Suprapubic skin (tissue), 3 donors: Measurements from ENCODE around the gene PHLDB2.

Experiments used
- CTCF ChIP-seq, 2 donors: fragments of 200-600 bp in 1 of 2; fragments of 450-650 bp in 1 of 2; sonication (generic) in 1 of 2; IDR thresholded peaks; one replicate each; pipeline ENCODE4 v1.5.1; 2016 to 2019; ENCODE audit warnings: antibody characterized with exemption in 2 of 2, mild to moderate bottlenecking in 1 of 2, moderate library complexity in 1 of 2
- POLR2A ChIP-seq, 2 donors: fragments of 450-650 bp; IDR thresholded peaks; one replicate each; pipeline ENCODE4 v1.6.1; 2017; ENCODE audit warnings: antibody characterized with exemption in 2 of 2, mild to moderate bottlenecking in 2 of 2, moderate library complexity in 2 of 2

- TF ChIP-seq CTCF (IDR thresholded peaks at IDR 0.05) (no peak), POLR2A (IDR thresholded peaks at IDR 0.05) (no peak)
Measured at GRCh38 chr3:111812701-111813100, 46.4 kb upstream of the PHLDB2 start.
